HepG2 (cell line): ENCODE measurements around the gene KRT13. TPM values are rescaled to one million over a fixed set of nuclear protein-coding genes. Genes with fewer than 3 reads are reported as not detected.

Experiments used
- ATAC-seq: fragments of 200-7000 bp; cut with Tn5 transposase; 3 replicates; pipeline ENCODE4 v1.9.1; 2020; ENCODE audit warnings: mild to moderate bottlenecking, moderate library complexity
- BruUV-seq: library from RNA; stranded (reverse); fragments of 400-500 nt; replicated peaks from 2 replicates; lab custom pipeline; 2021; lab: Mats Ljungman, UMichigan
- CTCF ChIA-PET: fragments of 300-600 bp; formaldehyde crosslinking; extraction: SDS; loops from one replicate; lab custom pipeline; 2021; ENCODE audit warnings: low total read pairs, inconsistent platforms, low intra/inter-chr PET ratio; lab: Yijun Ruan, JAX
- POLR2A ChIA-PET: fragments of 350-600 bp; sonication (Branson Sonifier 250); formaldehyde crosslinking; loops from one replicate; lab custom pipeline; 2020; ENCODE audit warnings: antibody characterized with exemption, inconsistent platforms; lab: Yijun Ruan, JAX
- DNase-seq: peaks from one replicate; pipeline ENCODE4 v3.0.0-alpha.2; 2015; ENCODE audit warnings: low spot score
- FAIRE-seq: peaks from 3 replicates; lab custom pipeline; 2011; peaks lifted over from hg19 to GRCh38; lab: Jason Lieb, UNC
- H2AFZ ChIP-seq: one replicate; pipeline ENCODE4 v1.6.1; 2011; ENCODE audit warnings: low read length, inconsistent platforms
- H3K27ac ChIP-seq: fragments of 300-600 bp; 3 replicates; pipeline ENCODE4 v1.8.0; 2011; ENCODE audit warnings: mixed run types, mild to moderate bottlenecking, mixed read lengths, low read length, inconsistent platforms; ENCODE audit not compliant: insufficient read depth; ENCODE audit errors: extremely low read length
- H3K27me3 ChIP-seq, 2 experiments: fragments of 200-600 bp in 1 of 2; 2 replicates in 1 of 2; 3 replicates in 1 of 2; pipeline versions ENCODE4 v1.6.0 to v1.8.0; 2011; ENCODE audit warnings: low read length in 2 of 2, mild to moderate bottlenecking in 2 of 2, moderate library complexity in 2 of 2, inconsistent platforms in 1 of 2; ENCODE audit not compliant: insufficient read depth in 2 of 2, control insufficient read depth in 1 of 2
- H3K36me3 ChIP-seq, 2 experiments: fragments of 200-600 bp in 1 of 2; replicated peaks in 1 of 2; 2 replicates in 1 of 2; 3 replicates in 1 of 2; pipeline versions ENCODE4 v1.5.1 to v1.8.0; 2011; ENCODE audit warnings: low read length in 2 of 2, inconsistent platforms in 1 of 2; ENCODE audit not compliant: insufficient read depth in 2 of 2, control insufficient read depth in 1 of 2
- H3K4me1 ChIP-seq: 2 replicates; pipeline ENCODE4 v1.5.1; 2012; ENCODE audit warnings: low read length, inconsistent platforms; ENCODE audit not compliant: insufficient read depth
- H3K4me2 ChIP-seq: 2 replicates; pipeline ENCODE4 v1.6.0; 2011; ENCODE audit warnings: low read depth, low read length, inconsistent platforms
- H3K4me3 ChIP-seq, 3 experiments: fragments of 200-600 bp in 1 of 3; sonication (generic), shearing (Covaris generic) in 1 of 3; replicated peaks in 1 of 3; 2 replicates each; pipeline ENCODE4 v1.5.1; 2011 to 2016; ENCODE audit warnings: low read length in 3 of 3, inconsistent platforms in 2 of 3, low read depth in 2 of 3, mild to moderate bottlenecking in 2 of 3, control low read depth in 1 of 3, mixed read lengths in 1 of 3; ENCODE audit not compliant: insufficient read depth in 1 of 3
- H3K79me2 ChIP-seq: one replicate; pipeline ENCODE4 v1.6.1; 2011; ENCODE audit warnings: low read length, inconsistent platforms; ENCODE audit not compliant: insufficient read depth
- H3K9ac ChIP-seq: 2 replicates; pipeline ENCODE4 v1.6.0; 2011; ENCODE audit warnings: mild to moderate bottlenecking, low read depth, low read length, inconsistent platforms; ENCODE audit not compliant: insufficient read depth
- H3K9me3 ChIP-seq: 2 replicates; pipeline ENCODE4 v1.5.1; 2012; ENCODE audit warnings: mild to moderate bottlenecking, low read length
- H4K20me1 ChIP-seq: 2 replicates; pipeline ENCODE4 v1.6.0; 2011; ENCODE audit warnings: inconsistent platforms, mild to moderate bottlenecking, low read length, moderate library complexity; ENCODE audit not compliant: insufficient read depth
- CC2D1A ChIP-seq: sonication (generic); formaldehyde crosslinking; IDR thresholded peaks from 2 replicates; pipeline ENCODE4 v1.8.1; 2023; ENCODE audit warnings: mild to moderate bottlenecking, missing genetic modification reagents
- DNMT3B ChIP-seq: conservative IDR thresholded peaks from 2 replicates; pipeline ENCODE4 v1.6.1; 2016; ENCODE audit warnings: missing biosample characterization, control low read depth
- ETV5 ChIP-seq: IDR thresholded peaks from 2 replicates; pipeline ENCODE4 v1.6.1; 2018; ENCODE audit warnings: missing biosample characterization, missing genetic modification reagents, inconsistent platforms, borderline replicate concordance
- HNRNPL ChIP-seq: fragments of 200-400 bp; formaldehyde crosslinking; IDR thresholded peaks from 2 replicates; pipeline ENCODE4 v1.6.1; 2017; ENCODE audit warnings: mild to moderate bottlenecking, low read depth, low read length
- ISX ChIP-seq: sonication (generic); formaldehyde crosslinking; conservative IDR thresholded peaks from 2 replicates; pipeline ENCODE4 v1.5.0; 2020; ENCODE audit warnings: missing genetic modification reagents
- NFYB ChIP-seq: sonication (generic); formaldehyde crosslinking; IDR thresholded peaks from 2 replicates; pipeline ENCODE4 v1.4.0; 2020; ENCODE audit warnings: missing genetic modification reagents
- PRDM15 ChIP-seq: sonication (generic); formaldehyde crosslinking; IDR thresholded peaks from 2 replicates; pipeline ENCODE4 v1.4.0; 2020; ENCODE audit warnings: missing genetic modification reagents
- SMC3 ChIP-seq: IDR thresholded peaks from 2 replicates; pipeline ENCODE4 v1.6.1; 2011; ENCODE audit warnings: low read length, improper control_type of control experiment
- ZNF12 ChIP-seq: sonication (generic); formaldehyde crosslinking; IDR thresholded peaks from 2 replicates; pipeline ENCODE4 v1.5.0; 2020; ENCODE audit warnings: missing genetic modification reagents
- ZNF550 ChIP-seq: sonication (generic); formaldehyde crosslinking; IDR thresholded peaks from 2 replicates; pipeline ENCODE4 v1.4.0; 2020; ENCODE audit warnings: mild to moderate bottlenecking, missing genetic modification reagents, borderline replicate concordance
- ZNF709 ChIP-seq: sonication (generic); formaldehyde crosslinking; IDR thresholded peaks from 2 replicates; pipeline ENCODE4 v1.5.0; 2020; ENCODE audit warnings: mild to moderate bottlenecking, missing genetic modification reagents
- ZNF768 ChIP-seq: sonication (generic); formaldehyde crosslinking; IDR thresholded peaks from 2 replicates; pipeline ENCODE4 v1.4.0; 2020; ENCODE audit warnings: missing genetic modification reagents
- ZNF788 ChIP-seq: sonication (generic); formaldehyde crosslinking; IDR thresholded peaks from 2 replicates; pipeline ENCODE4 v1.5.0; 2020; ENCODE audit warnings: mild to moderate bottlenecking, missing genetic modification reagents, borderline replicate concordance
- ZNF83 ChIP-seq: sonication (generic); formaldehyde crosslinking; IDR thresholded peaks from 2 replicates; pipeline ENCODE4 v1.4.0; 2020; ENCODE audit warnings: missing genetic modification reagents, mild to moderate bottlenecking, borderline replicate concordance
- ZSCAN30 ChIP-seq: sonication (generic); formaldehyde crosslinking; IDR thresholded peaks from 2 replicates; pipeline ENCODE4 v1.5.0; 2020; ENCODE audit warnings: mild to moderate bottlenecking, missing genetic modification reagents
- WGBS: methylation state at CpG from one replicate; pipeline ENCODE4 v1.1.6; 2017; ENCODE audit warnings: low lambda C conversion rate; 5-methylcytosine and 5-hydroxymethylcytosine counted together
- in situ Hi-C: cut with HindIII; loops from 2 replicates; pipeline ENCODE4 v1.10.0; 2017; ENCODE audit warnings: low pct_unique_long_range_greater_than_20kb; ENCODE audit not compliant: extremely low pct_ligation_motif_present
- intact Hi-C: fragments of 100-400 bp; cut with micrococcal nuclease; formaldehyde crosslinking; loops from one replicate; pipeline ENCODE4 v1.10.0; 2022; ENCODE audit not compliant: unreplicated experiment
- polyA plus RNA-seq, 8 experiments: library from polyadenylated mRNA; depleted of rRNA in 3 of 8; stranded (reverse) in 7 of 8; unstranded in 1 of 8; fragments of >200 nt; fragmentation: Illumina TruSeq in 4 of 8; extraction: Trizol in 4 of 8; gene quantifications; 2 replicates each; pipeline versions ENCODE4 v1.2.1 to v1.2.3, GENCODE V29; 2011 to 2016; ENCODE audit warnings: low read depth in 4 of 8, missing spikeins in 1 of 8, mixed read lengths in 1 of 8; ENCODE audit not compliant: insufficient read depth in 1 of 8
- total RNA-seq, 5 experiments: library from RNA; depleted of rRNA; stranded (reverse); fragments of >200 nt; fragmentation: Illumina TruSeq; extraction: Trizol; gene quantifications; 2 replicates each; pipeline ENCODE4 v1.2.3, GENCODE V29; 2016; ENCODE audit warnings: low read depth in 1 of 5
- TF ChIP-seq, protein P1 (sequence below): sonication (generic); formaldehyde crosslinking; IDR thresholded peaks from 2 replicates; pipeline ENCODE4 v1.5.1; 2020; ENCODE audit warnings: mild to moderate bottlenecking, missing genetic modification reagents, moderate library complexity
- TF ChIP-seq, protein P2 (sequence below): sonication (generic); formaldehyde crosslinking; conservative IDR thresholded peaks from 2 replicates; pipeline ENCODE4 v1.4.0; 2020; ENCODE audit warnings: missing genetic modification reagents

Gene KRT13
- total and polyA plus RNA-seq, 2 of the 13 experiments (the other 11 are each of a cell fraction or from before 2014, with no cell fraction given), result not detected

- peak; percentile 86 for DNase-seq
- H3K27me3 ChIP-seq, result peaks cover 5 to 33% of the 10 kb centered on the region in 2 experiments; a peak in 4 of 5 replicates
- WGBS, result 43% methylated on average over 8 of the region's 12 CpGs
- no peaks in the 10 kb centered on the region for H4K20me1 ChIP-seq
- no peak overlapping the region for H3K27ac ChIP-seq
- POLR2A ChIA-PET, result no interaction called here
- no peaks in the 10 kb centered on the region for H3K79me2 ChIP-seq
- peaks cover 18% of the 10 kb centered on the region for H3K4me1 ChIP-seq
- H3K9ac ChIP-seq, result no peak overlapping the region
- no peaks in the 10 kb centered on the region for H3K9me3 ChIP-seq
- H3K36me3 ChIP-seq, result no peaks in the 10 kb centered on the region
- peak; percentile 89 for FAIRE-seq
- intact Hi-C loops (no loop called here), in situ Hi-C loops (no loop called here)
- peak; percentile 95 for ATAC-seq
- CTCF ChIA-PET, result interaction anchor here (0.6 to 1.4 kb wide), 3 partner anchors 10 to 587 kb away, joined by 3 to 5 read pairs (median 4); no protein-coding TSS in a partner anchor
- peak overlapping the region; percentile 57 for H3K4me2 ChIP-seq
- BruUV-seq, result no TSS peak
- H3K4me3 ChIP-seq, result peak overlapping the region in 1 of 3 experiments; percentile 37; a peak in 1 of 6 replicates
- peak overlapping the region; percentile 50 for H2AFZ ChIP-seq
- TF ChIP-seq, protein P1, sequence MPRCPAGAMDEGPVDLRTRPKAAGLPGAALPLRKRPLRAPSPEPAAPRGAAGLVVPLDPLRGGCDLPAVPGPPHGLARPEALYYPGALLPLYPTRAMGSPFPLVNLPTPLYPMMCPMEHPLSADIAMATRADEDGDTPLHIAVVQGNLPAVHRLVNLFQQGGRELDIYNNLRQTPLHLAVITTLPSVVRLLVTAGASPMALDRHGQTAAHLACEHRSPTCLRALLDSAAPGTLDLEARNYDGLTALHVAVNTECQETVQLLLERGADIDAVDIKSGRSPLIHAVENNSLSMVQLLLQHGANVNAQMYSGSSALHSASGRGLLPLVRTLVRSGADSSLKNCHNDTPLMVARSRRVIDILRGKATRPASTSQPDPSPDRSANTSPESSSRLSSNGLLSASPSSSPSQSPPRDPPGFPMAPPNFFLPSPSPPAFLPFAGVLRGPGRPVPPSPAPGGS (CRISPR knock-in tag), result 0 out of 2 replicates have a peak, but pooled peaks have one; percentile 37
- TF ChIP-seq HNRNPL, result 0 out of 2 replicates have a peak, but pooled peaks have one; percentile 26
- 0 out of 2 replicates have a peak, but pooled peaks have one; percentile 15 for TF ChIP-seq ETV5 (CRISPR knock-in tag)
- TF ChIP-seq, protein P2, sequence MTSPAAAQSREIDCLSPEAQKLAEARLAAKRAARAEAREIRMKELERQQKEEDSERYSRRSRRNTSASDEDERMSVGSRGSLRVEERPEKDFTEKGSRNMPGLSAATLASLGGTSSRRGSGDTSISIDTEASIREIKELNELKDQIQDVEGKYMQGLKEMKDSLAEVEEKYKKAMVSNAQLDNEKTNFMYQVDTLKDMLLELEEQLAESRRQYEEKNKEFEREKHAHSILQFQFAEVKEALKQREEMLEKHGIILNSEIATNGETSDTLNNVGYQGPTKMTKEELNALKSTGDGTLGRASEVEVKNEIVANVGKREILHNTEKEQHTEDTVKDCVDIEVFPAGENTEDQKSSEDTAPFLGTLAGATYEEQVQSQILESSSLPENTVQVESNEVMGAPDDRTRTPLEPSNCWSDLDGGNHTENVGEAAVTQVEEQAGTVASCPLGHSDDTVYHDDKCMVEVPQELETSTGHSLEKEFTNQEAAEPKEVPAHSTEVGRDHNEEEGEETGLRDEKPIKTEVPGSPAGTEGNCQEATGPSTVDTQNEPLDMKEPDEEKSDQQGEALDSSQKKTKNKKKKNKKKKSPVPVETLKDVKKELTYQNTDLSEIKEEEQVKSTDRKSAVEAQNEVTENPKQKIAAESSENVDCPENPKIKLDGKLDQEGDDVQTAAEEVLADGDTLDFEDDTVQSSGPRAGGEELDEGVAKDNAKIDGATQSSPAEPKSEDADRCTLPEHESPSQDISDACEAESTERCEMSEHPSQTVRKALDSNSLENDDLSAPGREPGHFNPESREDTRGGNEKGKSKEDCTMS, result no peak
- no peak for TF ChIP-seq ZNF83 (CRISPR knock-in tag)
- TF ChIP-seq DNMT3B, result no peak
- TF ChIP-seq SMC3, result peak; percentile 46; the same call in 1 of the 2 replicates
- TF ChIP-seq CC2D1A, result no peak
- no peak for TF ChIP-seq PRDM15
- TF ChIP-seq ZNF788 (CRISPR knock-in tag), result 0 out of 2 replicates have a peak, but pooled peaks have one; percentile 44
- no peak for TF ChIP-seq ZNF709 (CRISPR knock-in tag)
- no peak for TF ChIP-seq ISX (CRISPR knock-in tag)
- no peak for TF ChIP-seq ZSCAN30
- TF ChIP-seq ZNF550, result no peak
- 0 out of 2 replicates have a peak, but pooled peaks have one; percentile 8 for TF ChIP-seq ZNF12 (CRISPR knock-in tag)
- peak; percentile 22; the same call in 1 of the 2 replicates for TF ChIP-seq ZNF768 (CRISPR knock-in tag)
- no peak for TF ChIP-seq NFYB
These were observed 8.5 kb downstream of the KRT13 start for GRCh38 chr17:41496803-41497484.
